DOHH2 (cell line): ENCODE data around the gene SPRTN.

Experiments used
- H3F3A ChIP-seq: fragments of 200-600 bp; sonication (generic), shearing (Covaris generic); 2 replicates; pipeline ENCODE4 v1.6.0; 2016; ENCODE audit warnings: antibody characterized with exemption, mild to moderate bottlenecking; ENCODE audit not compliant: control insufficient read depth, insufficient read depth
- H3K27ac ChIP-seq: fragments of 200-600 bp; sonication (generic); 2 replicates; pipeline ENCODE4 v1.5.1; 2014; ENCODE audit warnings: low read depth, mild to moderate bottlenecking, low read length, moderate library complexity
- H3K27me3 ChIP-seq: fragments of 200-600 bp; sonication (generic); 2 replicates; pipeline ENCODE4 v1.6.1; 2014; ENCODE audit warnings: mild to moderate bottlenecking, low read length, mixed read lengths; ENCODE audit not compliant: control insufficient read depth
- H3K36me3 ChIP-seq: fragments of 200-600 bp; sonication (generic); 2 replicates; pipeline ENCODE4 v1.6.1; 2014; ENCODE audit warnings: mild to moderate bottlenecking, low read length, moderate library complexity, mixed read lengths; ENCODE audit not compliant: control insufficient read depth
- H3K4me1 ChIP-seq: fragments of 200-600 bp; sonication (generic); 2 replicates; pipeline ENCODE4 v1.6.1; 2014; ENCODE audit warnings: mild to moderate bottlenecking, low read length, mixed read lengths; ENCODE audit not compliant: control insufficient read depth
- H3K4me2 ChIP-seq: fragments of 200-600 bp; sonication (generic); 2 replicates; pipeline ENCODE4 v1.6.0; 2014; ENCODE audit warnings: mild to moderate bottlenecking, low read length, moderate library complexity
- H3K4me3 ChIP-seq: fragments of 200-600 bp; sonication (generic); 2 replicates; pipeline ENCODE4 v1.5.1; 2014; ENCODE audit warnings: mild to moderate bottlenecking, low read length, mixed read lengths
- H3K79me2 ChIP-seq: fragments of 200-600 bp; sonication (generic); 2 replicates; pipeline ENCODE4 v1.6.1; 2014; ENCODE audit warnings: mild to moderate bottlenecking, low read length, mixed read lengths; ENCODE audit not compliant: control insufficient read depth
- H3K9me2 ChIP-seq: fragments of 200-600 bp; sonication (generic); replicated peaks from 2 replicates; pipeline ENCODE4 v1.6.1; 2014; ENCODE audit warnings: mild to moderate bottlenecking, low read length, mixed read lengths; ENCODE audit not compliant: control insufficient read depth
- H3K9me3 ChIP-seq: fragments of 200-600 bp; sonication (generic); 2 replicates; pipeline ENCODE4 v1.6.1; 2014; ENCODE audit warnings: antibody characterized with exemption, low read length, mixed read lengths; ENCODE audit not compliant: control insufficient read depth, insufficient read depth
- H4K20me1 ChIP-seq: fragments of 200-600 bp; sonication (generic); 2 replicates; pipeline ENCODE4 v1.6.0; 2014; ENCODE audit warnings: low read depth, mild to moderate bottlenecking, antibody characterized with exemption, low read length, moderate library complexity; ENCODE audit not compliant: control insufficient read depth, insufficient read depth
- CTCF ChIP-seq: fragments of 200-600 bp; sonication (generic); IDR thresholded peaks from one replicate; pipeline ENCODE4 v1.5.1; 2014; ENCODE audit warnings: antibody characterized with exemption, mild to moderate bottlenecking, low read depth, low read length; ENCODE audit not compliant: poor library complexity, severe bottlenecking
- EZH2phosphoT487 ChIP-seq: fragments of 200-600 bp; sonication (generic); IDR thresholded peaks from 2 replicates; pipeline ENCODE4 v1.6.1; 2017; ENCODE audit warnings: borderline replicate concordance, mild to moderate bottlenecking, antibody characterized with exemption, low read length, moderate library complexity, mixed read lengths

SPRTN gene

GRCh38 chr1:231337043-231337471, 1.0 kb upstream of the SPRTN start:
- peaks cover 4% of the 10 kb centered on the region for H3F3A ChIP-seq
- peaks cover 49% of the 10 kb centered on the region for H3K4me1 ChIP-seq
- no peaks in the 10 kb centered on the region for H3K27me3 ChIP-seq
- H3K4me3 ChIP-seq, result peak overlapping the region; percentile 98
- H3K9me3 ChIP-seq, result no peaks in the 10 kb centered on the region
- TF ChIP-seq CTCF (no peak), EZH2phosphoT487 (no peak)
- peak overlapping the region; percentile 84 for H3K27ac ChIP-seq
- no peaks in the 10 kb centered on the region for H3K9me2 ChIP-seq
- peaks cover 92% of the 10 kb centered on the region for H3K79me2 ChIP-seq
- peaks cover 58% of the 10 kb centered on the region for H3K36me3 ChIP-seq
- H3K4me2 ChIP-seq, result peak overlapping the region; percentile 81
- H4K20me1 ChIP-seq, result peaks cover 27% of the 10 kb centered on the region

GRCh38 chr1:231337472-231338269, 422 bp upstream of the SPRTN start, which contains the start of gene EXOC8:
EXOC8 (minus strand) TSS chr1:231337852; CDS start chr1:231337745, 107 bp downstream.
- Histone ChIP-seq H4K20me1 (peaks cover 27% of the 10 kb centered on the region), H3K27me3 (no peaks in the 10 kb centered on the region), H3K79me2 (peaks cover 87% of the 10 kb centered on the region), H3K4me3 (peak within 1 kb of the TSS; percentile 98), H3K36me3 (peaks cover 58% of the 10 kb centered on the region), H3K9me3 (no peaks in the 10 kb centered on the region), H3K4me2 (peak within 1 kb of the TSS; percentile 81), H3K4me1 (peaks cover 48% of the 10 kb centered on the region), H3K9me2 (no peaks in the 10 kb centered on the region), H3K27ac (peak within 1 kb of the TSS; percentile 84), H3F3A (peaks cover 4% of the 10 kb centered on the region)
- TF ChIP-seq EZH2phosphoT487 (no peak), CTCF (peak; percentile 11)

GRCh38 chr1:231340328-231341013, 2.4 kb downstream of the SPRTN start:
- peaks cover 44% of the 10 kb centered on the region for H3K36me3 ChIP-seq
- no peaks in the 10 kb centered on the region for H3K27me3 ChIP-seq
- TF ChIP-seq CTCF (no peak), EZH2phosphoT487 (no peak)
- peaks cover 18% of the 10 kb centered on the region for H4K20me1 ChIP-seq
- H3K9me3 ChIP-seq, result no peaks in the 10 kb centered on the region
- no peak overlapping the region for H3K4me3 ChIP-seq
- H3F3A ChIP-seq, result peaks cover 4% of the 10 kb centered on the region
- H3K27ac ChIP-seq, result no peak overlapping the region
- H3K9me2 ChIP-seq, result no peaks in the 10 kb centered on the region
- peaks cover 64% of the 10 kb centered on the region for H3K79me2 ChIP-seq
- peaks cover 23% of the 10 kb centered on the region for H3K4me1 ChIP-seq
- H3K4me2 ChIP-seq, result no peak overlapping the region
